Stimulated activated naive B cell treated with anti-CD40 and anti-IgM and Interleukin-4, amounts not matched to agents 10 μg/mL and 1 μg/mL and 100 μg/mL, for 72 hours (primary cell): ENCODE measurements around the gene FAM163B.

ENCODE experiments used
- ATAC-seq, 2 donors: fragments of 150-1000 bp; cut with Tn5 transposase; replicated peaks; 2 replicates each; pipeline ENCODE4 v1.10.0; 2021; ENCODE audit warnings: moderate library complexity in 1 of 2
- DNase-seq: peaks from one replicate; pipeline ENCODE4 v3.0.0; 2021
- H3K27ac Mint-ChIP-seq: one replicate; pipeline ENCODE4 v1.8.0; 2022; ENCODE audit warnings: mild to moderate bottlenecking, mixed read lengths
- H3K27me3 Mint-ChIP-seq, 2 donors: one replicate each; pipeline ENCODE4 v1.8.0; 2022; ENCODE audit warnings: mixed read lengths in 2 of 2
- H3K36me3 Mint-ChIP-seq, 2 donors: one replicate each; pipeline ENCODE4 v1.8.0; 2022; ENCODE audit warnings: mixed read lengths in 2 of 2, mild to moderate bottlenecking in 1 of 2
- H3K4me1 Mint-ChIP-seq, 2 donors: one replicate each; pipeline ENCODE4 v1.8.0; 2022; ENCODE audit warnings: mixed read lengths in 2 of 2, mild to moderate bottlenecking in 1 of 2
- H3K4me3 Mint-ChIP-seq, 2 donors: one replicate each; pipeline ENCODE4 v1.8.0; 2022; ENCODE audit warnings: mild to moderate bottlenecking in 2 of 2, mixed read lengths in 2 of 2, moderate library complexity in 1 of 2
- H3K9me3 Mint-ChIP-seq, 2 donors: one replicate each; pipeline ENCODE4 v1.8.0; 2022; ENCODE audit warnings: mixed read lengths in 2 of 2, mild to moderate bottlenecking in 1 of 2

Gene FAM163B

GRCh38 chr9:133609311-133610098, at the start of gene FAM163B:
Gene FAM163B, minus strand, starts transcription at chr9:133609389. Its CDS starts 29,166 bp downstream, at chr9:133580223.
- Mint-ChIP-seq H3K36me3 (peaks cover 0 to 2% of the 10 kb centered on the region in 2 donors), H3K4me1 (peaks cover 5% of the 10 kb centered on the region in 2 donors), H3K27me3 (peaks cover 72 to 87% of the 10 kb centered on the region in 2 donors), H3K4me3 (no peak within 1 kb of the TSS), H3K27ac (no peak within 1 kb of the TSS), H3K9me3 (no peaks in the 10 kb centered on the region)
- DNase-seq (no peak), ATAC-seq (peak in 1 of 2 donors; percentile 46)

- H3K27ac Mint-ChIP-seq, result no peak overlapping the region
- no peaks in the 10 kb centered on the region for H3K36me3 Mint-ChIP-seq
- H3K27me3 Mint-ChIP-seq, result peaks cover 80 to 82% of the 10 kb centered on the region in 2 donors
- no peaks in the 10 kb centered on the region for H3K9me3 Mint-ChIP-seq
- H3K4me1 Mint-ChIP-seq, result peaks cover 6 to 20% of the 10 kb centered on the region in 2 donors
- ATAC-seq (no peak), DNase-seq (no peak)
- no peak overlapping the region for H3K4me3 Mint-ChIP-seq
Measured at GRCh38 chr9:133657120-133657661, 48.0 kb upstream of the FAM163B start.

- Mint-ChIP-seq H3K9me3 (no peaks in the 10 kb centered on the region), H3K36me3 (no peaks in the 10 kb centered on the region), H3K4me3 (no peak overlapping the region), H3K4me1 (peaks cover 6 to 20% of the 10 kb centered on the region in 2 donors), H3K27ac (no peak overlapping the region), H3K27me3 (peaks cover 77 to 84% of the 10 kb centered on the region in 2 donors)
- no peak for ATAC-seq
- no peak for DNase-seq
Measured at GRCh38 chr9:133656211-133657119, 47.3 kb upstream of the FAM163B start.

GRCh38 chr9:133655701-133656100, 46.5 kb upstream of the FAM163B start:
- no peak overlapping the region for H3K4me3 Mint-ChIP-seq
- peaks cover 76 to 86% of the 10 kb centered on the region in 2 donors for H3K27me3 Mint-ChIP-seq

GRCh38 chr9:133654736-133655657, 45.8 kb upstream of the FAM163B start:
- DNase-seq (no peak), ATAC-seq (no peak)
- H3K36me3 Mint-ChIP-seq, result no peaks in the 10 kb centered on the region
- no peak overlapping the region for H3K27ac Mint-ChIP-seq
- H3K9me3 Mint-ChIP-seq, result no peaks in the 10 kb centered on the region
- H3K27me3 Mint-ChIP-seq, result peaks cover 75 to 87% of the 10 kb centered on the region in 2 donors
- H3K4me3 Mint-ChIP-seq, result no peak overlapping the region
- H3K4me1 Mint-ChIP-seq, result peaks cover 5 to 16% of the 10 kb centered on the region in 2 donors

More at GRCh38 chr9:133655701-133656100, 46.5 kb upstream of the FAM163B start:
- Mint-ChIP-seq H3K27ac (no peak overlapping the region), H3K9me3 (no peaks in the 10 kb centered on the region), H3K4me1 (peaks cover 6 to 20% of the 10 kb centered on the region in 2 donors), H3K36me3 (no peaks in the 10 kb centered on the region)
- DNase-seq (no peak), ATAC-seq (no peak)

- DNase-seq, result no peak
- Mint-ChIP-seq H3K27ac (no peak overlapping the region), H3K36me3 (no peaks in the 10 kb centered on the region), H3K27me3 (peaks cover 66 to 82% of the 10 kb centered on the region in 2 donors), H3K4me3 (no peak overlapping the region), H3K4me1 (peaks cover 2 to 3% of the 10 kb centered on the region in 2 donors), H3K9me3 (no peaks in the 10 kb centered on the region)
- no peak for ATAC-seq
Measured at GRCh38 chr9:133653638-133654037, 44.4 kb upstream of the FAM163B start.

GRCh38 chr9:133650026-133650425, 40.8 kb upstream of the FAM163B start:
- Mint-ChIP-seq H3K27ac (no peak overlapping the region), H3K4me3 (no peak overlapping the region), H3K9me3 (no peaks in the 10 kb centered on the region), H3K4me1 (peaks cover 0 to 2% of the 10 kb centered on the region in 2 donors), H3K36me3 (no peaks in the 10 kb centered on the region), H3K27me3 (peaks cover 43 to 65% of the 10 kb centered on the region in 2 donors)
- DNase-seq (no peak), ATAC-seq (no peak)

- no peak for ATAC-seq
- Mint-ChIP-seq H3K9me3 (no peaks in the 10 kb centered on the region), H3K27me3 (peaks cover 37 to 60% of the 10 kb centered on the region in 2 donors), H3K36me3 (no peaks in the 10 kb centered on the region), H3K4me1 (peaks cover 0 to 2% of the 10 kb centered on the region in 2 donors), H3K27ac (no peak overlapping the region), H3K4me3 (no peak overlapping the region)
- no peak for DNase-seq
Measured at GRCh38 chr9:133649194-133649593, 40.0 kb upstream of the FAM163B start.

- ATAC-seq (no peak), DNase-seq (no peak)
- no peaks in the 10 kb centered on the region for H3K9me3 Mint-ChIP-seq
- no peak overlapping the region for H3K4me3 Mint-ChIP-seq
- peaks cover 0 to 2% of the 10 kb centered on the region in 2 donors for H3K4me1 Mint-ChIP-seq
- no peaks in the 10 kb centered on the region for H3K36me3 Mint-ChIP-seq
- peaks cover 29 to 56% of the 10 kb centered on the region in 2 donors for H3K27me3 Mint-ChIP-seq
- no peak overlapping the region for H3K27ac Mint-ChIP-seq
Measured at GRCh38 chr9:133647765-133648469, 38.7 kb upstream of the FAM163B start.

- Mint-ChIP-seq H3K9me3 (no peaks in the 10 kb centered on the region), H3K4me3 (no peak overlapping the region), H3K27ac (no peak overlapping the region), H3K4me1 (peaks cover 0 to 2% of the 10 kb centered on the region in 2 donors), H3K36me3 (no peaks in the 10 kb centered on the region), H3K27me3 (peaks cover 21 to 48% of the 10 kb centered on the region in 2 donors)
- ATAC-seq (no peak), DNase-seq (no peak)
Measured at GRCh38 chr9:133647148-133647547, 38.0 kb upstream of the FAM163B start.

GRCh38 chr9:133645021-133645765, 36.0 kb upstream of the FAM163B start:
- Mint-ChIP-seq H3K9me3 (no peaks in the 10 kb centered on the region), H3K4me3 (no peak overlapping the region), H3K27me3 (peaks cover 30 to 42% of the 10 kb centered on the region in 2 donors), H3K36me3 (no peaks in the 10 kb centered on the region), H3K27ac (peak overlapping the region; percentile 49), H3K4me1 (peaks cover 0 to 2% of the 10 kb centered on the region in 2 donors)
- ATAC-seq, result no peak
- DNase-seq, result no peak

- DNase-seq (no peak), ATAC-seq (no peak)
- Mint-ChIP-seq H3K4me1 (peaks cover 0 to 2% of the 10 kb centered on the region in 2 donors), H3K9me3 (no peaks in the 10 kb centered on the region), H3K36me3 (no peaks in the 10 kb centered on the region), H3K27me3 (peaks cover 28 to 44% of the 10 kb centered on the region in 2 donors), H3K4me3 (no peak overlapping the region), H3K27ac (no peak overlapping the region)
Measured at GRCh38 chr9:133643978-133644760, 35.0 kb upstream of the FAM163B start.
